ENCODE measurements around the gene DHX32.

The DHX32 gene

GRCh38 chr10:125926247-125926646 is 45.2 kb upstream of the DHX32 start:
- no peak for ATAC-seq
- TF ChIP-seq PATZ1 (CRISPR knock-in tag; IDR thresholded peaks at IDR 0.05; ENCODE audit: borderline replicate concordance) (no peak), TSHZ2 (CRISPR knock-in tag; IDR thresholded peaks at IDR 0.05) (no peak), ISL1 (CRISPR knock-in tag; IDR thresholded peaks at IDR 0.05) (no peak), SNAI2 (CRISPR knock-in tag; IDR thresholded peaks at IDR 0.05) (no peak), CSRNP3 (CRISPR knock-in tag; IDR thresholded peaks at IDR 0.05) (no peak), ZNF8 (CRISPR knock-in tag; IDR thresholded peaks at IDR 0.05) (no peak), BACH2 (CRISPR knock-in tag; IDR thresholded peaks at IDR 0.05; ENCODE audit: borderline replicate concordance) (no peak), TCF4 (CRISPR knock-in tag; IDR thresholded peaks at IDR 0.05; ENCODE audit: borderline replicate concordance) (no peak), POU6F1 (CRISPR knock-in tag; IDR thresholded peaks at IDR 0.05; ENCODE audit: borderline replicate concordance, low read depth) (no peak), RARB (CRISPR knock-in tag; IDR thresholded peaks at IDR 0.05) (no peak), ZC3H10 (CRISPR knock-in tag; IDR thresholded peaks at IDR 0.05) (no peak), OSR1 (CRISPR knock-in tag; IDR thresholded peaks at IDR 0.05) (no peak), CSDC2 (CRISPR knock-in tag; IDR thresholded peaks at IDR 0.05) (no peak)

GRCh38 chr10:125925262-125925834 is 44.3 kb upstream of the DHX32 start:
- TF ChIP-seq TOX (CRISPR knock-in tag; IDR thresholded peaks at IDR 0.05; ENCODE audit: borderline replicate concordance): no peak
- no peak for TF ChIP-seq ZFP30 (CRISPR knock-in tag; IDR thresholded peaks at IDR 0.05)
- TF ChIP-seq ZNF8 (CRISPR knock-in tag; IDR thresholded peaks at IDR 0.05): no peak
- no peak for TF ChIP-seq ISL1 (CRISPR knock-in tag; IDR thresholded peaks at IDR 0.05)
- TF ChIP-seq OSR1 (CRISPR knock-in tag; IDR thresholded peaks at IDR 0.05): no peak
- no peak for TF ChIP-seq CSRNP3 (CRISPR knock-in tag; IDR thresholded peaks at IDR 0.05)
- TF ChIP-seq ZFP3 (CRISPR knock-in tag; IDR thresholded peaks at IDR 0.05): no peak
- TF ChIP-seq ZNF70 (CRISPR knock-in tag; IDR thresholded peaks at IDR 0.05): no peak
- TF ChIP-seq ZNF565 (CRISPR knock-in tag; conservative IDR thresholded peaks at IDR 0.05; ENCODE audit: low read depth): no peak
- no peak for TF ChIP-seq CREB5 (CRISPR knock-in tag; IDR thresholded peaks at IDR 0.05; ENCODE audit: low read depth)
- TF ChIP-seq GLIS3 (CRISPR knock-in tag; IDR thresholded peaks at IDR 0.05): no peak
- no peak for TF ChIP-seq TCF4 (CRISPR knock-in tag; IDR thresholded peaks at IDR 0.05; ENCODE audit: borderline replicate concordance)
- TF ChIP-seq PPARA (CRISPR knock-in tag; IDR thresholded peaks at IDR 0.05; ENCODE audit: borderline replicate concordance): no peak
- no peak for TF ChIP-seq PATZ1 (CRISPR knock-in tag; IDR thresholded peaks at IDR 0.05; ENCODE audit: borderline replicate concordance)
- no peak for TF ChIP-seq ESRRG (CRISPR knock-in tag; IDR thresholded peaks at IDR 0.05)
- TF ChIP-seq RARB (CRISPR knock-in tag; IDR thresholded peaks at IDR 0.05): no peak
- TF ChIP-seq TSHZ2 (CRISPR knock-in tag; IDR thresholded peaks at IDR 0.05): no peak
- no peak for TF ChIP-seq SNAI2 (CRISPR knock-in tag; IDR thresholded peaks at IDR 0.05)
- no peak for TF ChIP-seq ARNTL (CRISPR knock-in tag; IDR thresholded peaks at IDR 0.05; ENCODE audit: borderline replicate concordance, low read depth)
- no peak for ATAC-seq

All from SK-N-SH treated with all-trans-retinoic acid at 6 μM for 48 hours (cell line).